Testis (tissue), 3 donors: ENCODE data around the gene CLRN1. TPM values are rescaled to one million over a fixed set of nuclear protein-coding genes. Genes with fewer than 3 reads are reported as not detected.

Experiments used
- DNase-seq: peaks from one replicate; pipeline ENCODE4 v3.0.0-alpha.2; 2019
- H3K27ac ChIP-seq, 2 donors: fragments of 200-600 bp; sonication (generic); one replicate each; pipeline ENCODE4 v1.5.1; 2019
- H3K27me3 ChIP-seq: fragments of 200-600 bp; sonication (generic); one replicate; pipeline ENCODE4 v1.5.1; 2019
- H3K36me3 ChIP-seq: fragments of 200-600 bp; sonication (generic); one replicate; pipeline ENCODE4 v1.5.1; 2017; ENCODE audit warnings: low read depth; ENCODE audit errors: missing control alignments
- H3K4me1 ChIP-seq: fragments of 200-600 bp; sonication (generic); one replicate; pipeline ENCODE4 v1.5.1; 2019
- H3K4me3 ChIP-seq, 2 donors: fragments of 200-600 bp; sonication (generic); one replicate each; pipeline ENCODE4 v1.5.1; 2017 to 2019
- H3K9me3 ChIP-seq: fragments of 200-600 bp; sonication (generic); one replicate; pipeline ENCODE4 v1.5.1; 2017
- POLR2A ChIP-seq: fragments of 450-650 bp; IDR thresholded peaks from one replicate; pipeline ENCODE4 v1.6.1; 2017; ENCODE audit warnings: antibody characterized with exemption, mild to moderate bottlenecking, moderate library complexity
- WGBS, 2 donors: methylation state at CpG; one replicate each; pipeline ENCODE4 v1.1.5; 2018; 5-methylcytosine and 5-hydroxymethylcytosine counted together
- intact Hi-C: fragments of 100-400 bp; cut with DNase I; formaldehyde crosslinking; loops from one replicate; pipeline ENCODE4 v1.15.1; 2023; ENCODE audit warnings: low total_unique reads
- polyA plus RNA-seq: library from polyadenylated mRNA; stranded (reverse); fragments of 350-450 nt; fragmentation: Illumina TruSeq; extraction: RNeasy Lipid Tissue Mini Kit (QIAGEN cat#74804); gene quantifications from one replicate; pipeline ENCODE4 v1.2.3, GENCODE V29; 2014; ENCODE audit warnings: low read depth, low replicate concordance; ENCODE audit not compliant: insufficient read depth
- total RNA-seq, 2 donors: library from RNA; depleted of rRNA; stranded (reverse); fragments of >200 nt; gene quantifications; one replicate each; pipeline ENCODE4 v1.2.3, GENCODE V29; 2016
- TF ChIP-seq, protein P1 (sequence below), 3 experiments: fragments of 450-650 bp in 2 of 3; fragments of 200-600 bp in 1 of 3; sonication (generic) in 1 of 3; IDR thresholded peaks; one replicate each; pipeline ENCODE4 v1.5.1; 2016 to 2019; ENCODE audit warnings: antibody characterized with exemption in 3 of 3, mild to moderate bottlenecking in 2 of 3, moderate library complexity in 1 of 3

CLRN1 gene
- total and polyA plus RNA-seq, 3 donors from 2014 or later, result 0.38 to 0.79 (median 0.43) TPM

DNA sequence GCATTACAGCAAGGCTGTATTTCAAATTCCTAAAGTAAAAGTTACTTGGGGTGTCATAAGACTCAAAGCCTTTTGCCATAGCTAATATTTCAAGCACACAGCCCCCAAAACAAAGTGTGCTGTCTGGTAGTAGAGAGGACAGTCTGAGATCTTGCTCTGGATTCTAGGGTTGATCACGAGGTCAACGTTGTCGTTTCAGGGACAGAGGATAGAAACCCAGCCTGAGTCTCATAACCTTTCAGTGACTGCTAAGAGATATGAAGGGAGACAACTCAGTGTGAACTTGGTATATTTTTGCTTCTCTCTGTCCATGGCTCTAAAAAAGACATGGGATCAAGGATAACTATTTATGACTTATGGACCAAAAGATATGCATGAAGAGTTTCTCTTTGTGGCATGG, 41.7 kb downstream of the CLRN1 start:
- WGBS, 2 donors, result 39 to 43% methylated on average over 3 of the region's 3 CpGs

DNA sequence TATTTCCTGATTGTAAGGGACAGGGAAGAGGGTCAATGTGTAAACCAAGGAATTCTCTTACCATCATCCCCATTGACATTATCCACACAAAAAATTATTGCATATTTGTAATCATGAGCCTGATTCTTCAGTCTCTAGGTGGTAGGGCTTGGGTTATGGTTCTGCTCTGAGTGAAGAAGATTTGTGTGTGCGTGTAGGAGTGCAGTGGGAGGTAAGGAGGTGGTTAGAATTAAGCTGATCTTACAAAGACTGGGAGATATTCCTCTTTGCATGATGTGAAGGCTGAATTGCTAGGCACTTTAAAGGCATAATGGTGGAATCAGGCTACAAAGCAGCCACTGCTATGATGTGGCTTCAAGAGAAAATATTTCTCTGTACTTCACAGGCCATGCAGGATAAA, 44.3 kb downstream of the CLRN1 start:
- DNase-seq, result no peak
- Histone ChIP-seq H3K4me3 (no peak overlapping the region), H3K4me1 (no peaks in the 10 kb centered on the region), H3K9me3 (no peaks in the 10 kb centered on the region), H3K36me3 (no peaks in the 10 kb centered on the region), H3K27ac (no peak overlapping the region), H3K27me3 (no peaks in the 10 kb centered on the region)
- TF ChIP-seq POLR2A, result no peak
- TF ChIP-seq, protein P1, sequence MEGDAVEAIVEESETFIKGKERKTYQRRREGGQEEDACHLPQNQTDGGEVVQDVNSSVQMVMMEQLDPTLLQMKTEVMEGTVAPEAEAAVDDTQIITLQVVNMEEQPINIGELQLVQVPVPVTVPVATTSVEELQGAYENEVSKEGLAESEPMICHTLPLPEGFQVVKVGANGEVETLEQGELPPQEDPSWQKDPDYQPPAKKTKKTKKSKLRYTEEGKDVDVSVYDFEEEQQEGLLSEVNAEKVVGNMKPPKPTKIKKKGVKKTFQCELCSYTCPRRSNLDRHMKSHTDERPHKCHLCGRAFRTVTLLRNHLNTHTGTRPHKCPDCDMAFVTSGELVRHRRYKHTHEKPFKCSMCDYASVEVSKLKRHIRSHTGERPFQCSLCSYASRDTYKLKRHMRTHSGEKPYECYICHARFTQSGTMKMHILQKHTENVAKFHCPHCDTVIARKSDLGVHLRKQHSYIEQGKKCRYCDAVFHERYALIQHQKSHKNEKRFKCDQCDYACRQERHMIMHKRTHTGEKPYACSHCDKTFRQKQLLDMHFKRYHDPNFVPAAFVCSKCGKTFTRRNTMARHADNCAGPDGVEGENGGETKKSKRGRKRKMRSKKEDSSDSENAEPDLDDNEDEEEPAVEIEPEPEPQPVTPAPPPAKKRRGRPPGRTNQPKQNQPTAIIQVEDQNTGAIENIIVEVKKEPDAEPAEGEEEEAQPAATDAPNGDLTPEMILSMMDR (IDR thresholded peaks at IDR 0.05), result no peak
- WGBS, 2 donors, result 76 to 82% methylated on average over 1 of the region's 1 CpG
- intact Hi-C loops, result no loop called here

More for the DNA sequence above, 41.7 kb downstream of the CLRN1 start:
- Histone ChIP-seq H3K4me1 (no peaks in the 10 kb centered on the region), H3K4me3 (no peak overlapping the region), H3K9me3 (no peaks in the 10 kb centered on the region), H3K27ac (no peak overlapping the region), H3K36me3 (no peaks in the 10 kb centered on the region), H3K27me3 (no peaks in the 10 kb centered on the region)
- DNase-seq, result no peak
- TF ChIP-seq POLR2A, result no peak
- TF ChIP-seq, protein P1 (IDR thresholded peaks at IDR 0.05), result no peak
- intact Hi-C loops, result no loop called here

DNA sequence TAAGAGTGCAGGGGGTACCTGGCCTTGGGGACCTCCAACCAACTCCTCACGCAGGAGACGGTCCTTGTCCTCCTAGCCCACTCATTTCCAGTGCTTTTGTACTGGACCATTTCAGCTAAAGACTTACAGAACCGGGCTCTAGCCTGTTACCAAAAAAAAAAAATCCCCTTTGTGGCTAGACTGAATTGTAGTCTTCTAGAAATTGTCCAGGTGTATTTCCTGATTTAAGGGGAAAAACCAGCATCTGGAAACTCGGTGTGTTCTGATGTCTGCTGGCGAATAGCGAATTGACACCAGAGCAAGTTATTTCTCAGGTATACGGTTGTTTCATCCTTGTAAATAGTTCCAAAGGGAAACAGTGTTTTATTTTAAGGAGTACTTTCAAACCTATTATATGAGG, 46.2 kb downstream of the CLRN1 start:
- Histone ChIP-seq H3K36me3 (no peaks in the 10 kb centered on the region), H3K27me3 (no peaks in the 10 kb centered on the region), H3K27ac (no peak overlapping the region), H3K9me3 (no peaks in the 10 kb centered on the region), H3K4me3 (no peak overlapping the region), H3K4me1 (no peaks in the 10 kb centered on the region)
- TF ChIP-seq, protein P1 (IDR thresholded peaks at IDR 0.05), result no peak
- no peak for TF ChIP-seq POLR2A
- DNase-seq, result no peak
- intact Hi-C loops, result no loop called here
- WGBS, 2 donors, result 80% methylated on average over 7 of the region's 7 CpGs

DNA sequence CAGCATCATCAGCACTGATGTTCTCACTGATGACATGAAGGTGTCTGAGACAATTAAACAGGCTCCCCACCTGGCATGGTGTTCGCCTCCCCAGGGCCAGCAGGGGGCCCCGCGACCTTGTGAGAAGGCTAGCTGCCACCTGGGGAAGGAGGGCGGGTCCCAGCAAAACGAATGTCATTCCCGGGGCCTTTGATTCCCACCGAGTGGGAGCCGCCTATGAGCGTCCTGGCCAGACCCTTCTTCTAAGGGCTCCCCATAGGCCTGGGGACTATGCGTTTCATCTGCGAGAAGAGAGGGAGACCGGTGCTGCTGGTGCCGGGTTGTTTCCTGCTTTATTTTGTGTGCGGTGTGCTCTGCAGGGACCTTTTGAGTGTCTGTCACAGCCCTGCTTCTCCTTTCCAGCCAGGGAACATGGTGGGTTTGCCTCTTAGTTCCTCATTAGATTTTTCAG, 46.8 kb downstream of the CLRN1 start:
- TF ChIP-seq, protein P1 (IDR thresholded peaks at IDR 0.05), result peak; percentile 23 to 46 (median 34)
- TF ChIP-seq POLR2A, result no peak

DNA sequence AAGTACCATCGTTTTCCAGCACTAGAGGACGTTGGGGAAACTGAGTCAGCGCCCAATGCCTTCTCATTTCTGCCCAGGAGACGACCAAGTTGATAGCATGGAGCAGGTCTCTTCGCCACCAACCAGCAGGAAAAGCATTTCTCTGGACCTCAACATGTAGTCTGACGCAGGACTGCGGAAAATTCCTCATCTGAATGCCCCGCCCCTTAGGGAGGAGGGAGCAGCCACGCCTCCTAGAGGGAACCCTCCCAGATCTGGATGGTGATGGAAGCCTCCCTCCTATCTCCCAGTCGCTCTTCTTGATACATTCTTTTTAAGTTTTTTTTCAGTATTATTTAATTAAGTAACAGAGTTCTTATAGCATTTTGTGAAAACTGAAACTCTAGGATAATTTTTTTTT, 49.9 kb downstream of the CLRN1 start:
- H3K36me3 ChIP-seq, result no peaks in the 10 kb centered on the region
- no peaks in the 10 kb centered on the region for H3K9me3 ChIP-seq
- H3K27ac ChIP-seq, result no peak overlapping the region
- H3K27me3 ChIP-seq, result no peaks in the 10 kb centered on the region
- no peak for TF ChIP-seq POLR2A
- TF ChIP-seq, protein P1 (IDR thresholded peaks at IDR 0.05), result no peak
- H3K4me1 ChIP-seq, result no peaks in the 10 kb centered on the region
- WGBS, 2 donors, result 53 to 60% methylated on average over 10 of the region's 10 CpGs
- intact Hi-C loops, result no loop called here
- DNase-seq, result peak; percentile 22
- H3K4me3 ChIP-seq, result no peak overlapping the region

More for the DNA sequence above, 46.8 kb downstream of the CLRN1 start:
- intact Hi-C loops, result no loop called here
- 21 to 26% methylated on average over 11 to 14 of the region's 14 CpGs for WGBS, 2 donors
- H3K4me3 ChIP-seq, result no peak overlapping the region
- no peaks in the 10 kb centered on the region for H3K9me3 ChIP-seq
- H3K36me3 ChIP-seq, result no peaks in the 10 kb centered on the region
- no peaks in the 10 kb centered on the region for H3K4me1 ChIP-seq
- no peaks in the 10 kb centered on the region for H3K27me3 ChIP-seq
- peak; percentile 67 for DNase-seq
- no peak overlapping the region for H3K27ac ChIP-seq
